NT2/D1 (cell line): ENCODE data around the gene SLC16A11.

Experiments
- YY1 ChIP-seq: IDR thresholded peaks from 2 replicates; pipeline ENCODE4 v1.6.1; 2011; ENCODE audit not compliant: insufficient read length, insufficient read depth
- ZNF274 ChIP-seq: IDR thresholded peaks from 2 replicates; pipeline ENCODE4 v1.6.1; 2011; ENCODE audit warnings: mild to moderate bottlenecking, low read depth, low read length

DNA sequence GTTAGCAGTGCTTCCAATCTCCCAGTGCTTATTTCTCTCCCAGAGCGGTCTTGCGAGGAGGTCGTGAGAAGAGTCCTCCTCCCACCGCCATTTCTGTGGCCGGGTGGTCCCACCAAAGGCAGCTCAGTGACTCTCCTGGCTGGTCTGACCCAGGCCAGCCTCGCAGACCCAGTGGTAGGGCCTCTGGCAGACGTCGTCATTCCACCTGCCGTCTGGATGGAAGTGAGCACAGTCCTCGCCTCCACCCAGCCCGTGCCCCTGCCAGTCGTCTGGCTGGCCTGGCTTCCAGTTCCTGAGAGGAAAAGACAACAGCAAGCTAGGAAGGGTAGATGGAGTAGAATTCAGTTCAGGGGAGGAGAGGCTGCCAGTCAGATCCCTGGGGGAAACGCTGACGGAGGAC is 31.0 kb upstream of the SLC16A11 start:
- TF ChIP-seq YY1: no peak
- no peak for TF ChIP-seq ZNF274
